GM10266 (cell line): ENCODE results near the gene MTSS2.

Experiments
- DNase-seq: peaks from one replicate; pipeline ENCODE4 v3.0.0; 2012; ENCODE audit errors: extremely low spot score
- CTCF ChIP-seq: IDR thresholded peaks from 2 replicates; pipeline ENCODE4 v1.5.1; 2012; ENCODE audit warnings: mild to moderate bottlenecking, low read depth; ENCODE audit not compliant: control insufficient read depth, insufficient read depth; ENCODE audit errors: missing control alignments

Gene MTSS2

GRCh38 chr16:70708366-70709246 lies 22.8 kb upstream of the MTSS2 start:
- no peak for DNase-seq

GRCh38 chr16:70706948-70707465 lies 21.2 kb upstream of the MTSS2 start:
- no peak for DNase-seq
- TF ChIP-seq CTCF, result no peak

More at GRCh38 chr16:70708366-70709246, 22.8 kb upstream of the MTSS2 start:
- TF ChIP-seq CTCF, result no peak

GRCh38 chr16:70705056-70705455 lies 19.2 kb upstream of the MTSS2 start:
- TF ChIP-seq CTCF, result no peak
- no peak for DNase-seq

GRCh38 chr16:70704586-70704985 lies 18.7 kb upstream of the MTSS2 start:
- TF ChIP-seq CTCF, result no peak
- no peak for DNase-seq

- no peak for DNase-seq
- no peak for TF ChIP-seq CTCF
Observed at GRCh38 chr16:70703835-70704381, 18.1 kb upstream of the MTSS2 start.

- TF ChIP-seq CTCF, result no peak
Observed at GRCh38 chr16:70703041-70703834, 17.4 kb upstream of the MTSS2 start.

GRCh38 chr16:70702624-70703023 lies 16.8 kb upstream of the MTSS2 start:
- no peak for TF ChIP-seq CTCF
- DNase-seq, result no peak

More at GRCh38 chr16:70703041-70703834, 17.4 kb upstream of the MTSS2 start:
- DNase-seq, result no peak
